Keratinocyte (primary cell): ENCODE data around the gene FANCD2. TPM values are rescaled to one million over a fixed set of nuclear protein-coding genes. Genes with fewer than 3 reads are reported as not detected.
"Not testable (repeated sequence)": the region's sequence is repeated elsewhere in the genome, so short reads cannot be mapped to it uniquely, and the experiment has no call there.

Experiments used
- DNase-seq: peaks from one replicate; pipeline ENCODE4 v3.0.0-alpha.2; 2011; ENCODE audit warnings: low read depth, missing footprints, low spot score
- FAIRE-seq: peaks from 2 replicates; lab custom pipeline; 2011; peaks lifted over from hg19 to GRCh38; lab: Jason Lieb, UNC
- H2AFZ ChIP-seq: 2 replicates; pipeline ENCODE4 v1.6.0; 2012; ENCODE audit warnings: low read length, control low read depth, inconsistent platforms; ENCODE audit not compliant: control insufficient read depth
- H3K27ac ChIP-seq: 2 replicates; pipeline ENCODE4 v1.5.1; 2011; ENCODE audit warnings: low read length; ENCODE audit not compliant: control insufficient read depth, insufficient read depth
- H3K27me3 ChIP-seq: 3 replicates; pipeline ENCODE4 v1.6.0; 2011; ENCODE audit warnings: low read length; ENCODE audit not compliant: control insufficient read depth, insufficient read depth; ENCODE audit errors: extremely low read depth
- H3K36me3 ChIP-seq, 2 experiments: 2 replicates in 1 of 2; 3 replicates in 1 of 2; pipeline ENCODE4 v1.5.1; 2011; ENCODE audit warnings: low read length in 2 of 2, mild to moderate bottlenecking in 1 of 2; ENCODE audit not compliant: control insufficient read depth in 2 of 2, insufficient read depth in 2 of 2; ENCODE audit errors: extremely low read depth in 1 of 2
- H3K4me1 ChIP-seq: 3 replicates; pipeline ENCODE4 v1.5.1; 2011; ENCODE audit warnings: low read length; ENCODE audit not compliant: control insufficient read depth, insufficient read depth; ENCODE audit errors: extremely low read depth
- H3K4me2 ChIP-seq: 3 replicates; pipeline ENCODE4 v1.6.0; 2011; ENCODE audit warnings: low read depth, low read length; ENCODE audit not compliant: control insufficient read depth, insufficient read depth; ENCODE audit errors: extremely low read depth
- H3K4me3 ChIP-seq, 3 experiments: fragments of 200-600 bp in 1 of 3; sonication (generic) in 1 of 3; 2 replicates in 2 of 3; 3 replicates in 1 of 3; pipeline ENCODE4 v1.5.1; 2011 to 2016; ENCODE audit warnings: low read length in 3 of 3, mild to moderate bottlenecking in 3 of 3, control low read depth in 2 of 3, inconsistent platforms in 1 of 3, low read depth in 1 of 3, mixed read lengths in 1 of 3, mixed run types in 1 of 3, moderate library complexity in 1 of 3; ENCODE audit not compliant: control insufficient read depth in 2 of 3, insufficient read depth in 2 of 3; ENCODE audit errors: extremely low read depth in 1 of 3
- H3K79me2 ChIP-seq: 2 replicates; pipeline ENCODE4 v1.6.0; 2012; ENCODE audit warnings: low read length; ENCODE audit not compliant: control insufficient read depth, insufficient read depth
- H3K9ac ChIP-seq: 3 replicates; pipeline ENCODE4 v1.6.0; 2011; ENCODE audit warnings: low read length; ENCODE audit not compliant: control insufficient read depth, insufficient read depth; ENCODE audit errors: extremely low read depth
- H3K9me1 ChIP-seq: 3 replicates; pipeline ENCODE4 v1.6.0; 2011; ENCODE audit warnings: low read length; ENCODE audit not compliant: control insufficient read depth, insufficient read depth; ENCODE audit errors: extremely low read depth
- H3K9me3 ChIP-seq: 2 replicates; pipeline ENCODE4 v1.5.1; 2012; ENCODE audit warnings: low read depth, low read length; ENCODE audit not compliant: control insufficient read depth
- H4K20me1 ChIP-seq: 3 replicates; pipeline ENCODE4 v1.6.0; 2011; ENCODE audit warnings: low read length; ENCODE audit not compliant: control insufficient read depth, insufficient read depth; ENCODE audit errors: extremely low read depth
- EZH2 ChIP-seq: IDR thresholded peaks from one replicate; pipeline ENCODE4 v1.6.1; 2012; ENCODE audit warnings: inconsistent platforms, mild to moderate bottlenecking, low read length, moderate library complexity
- dilution Hi-C: fragments of 300-500 bp; cut with MboI; formaldehyde crosslinking; loops from one replicate; pipeline ENCODE4 v1.7.0; 2020; ENCODE audit warnings: low sequenced_read_pairs; ENCODE audit not compliant: extremely low pct_ligation_motif_present
- polyA plus RNA-seq, 5 experiments: library from polyadenylated mRNA; depleted of rRNA in 3 of 5; stranded (reverse) in 3 of 5; stranded (forward) in 1 of 5; unstranded in 1 of 5; fragments of >200 nt; gene quantifications; 1 replicate in 1 of 5; 2 replicates in 3 of 5; 3 replicates in 1 of 5; pipeline versions ENCODE4 v1.2.1 to v1.2.3, GENCODE V29; 2011 to 2012; ENCODE audit warnings: missing spikeins in 2 of 5, low read depth in 1 of 5, low replicate concordance in 1 of 5
- TF ChIP-seq, protein P1 (sequence below), 3 experiments: IDR thresholded peaks in 1 of 3; conservative IDR thresholded peaks in 1 of 3; optimal IDR thresholded peaks in 1 of 3; 2 replicates in 2 of 3; 3 replicates in 1 of 3; pipeline versions ENCODE3 to v1.5.1; 2011; ENCODE audit warnings: low read length in 3 of 3, mild to moderate bottlenecking in 3 of 3, moderate library complexity in 2 of 3, control low read depth in 1 of 3, inconsistent platforms in 1 of 3; ENCODE audit not compliant: insufficient read depth in 2 of 3; ENCODE audit errors: extremely low read depth in 1 of 3

Gene FANCD2
- polyA plus RNA-seq, 1 donor (not counting 4 experiments of a cell fraction or from before 2014, with no cell fraction given) = 12.5 TPM

DNA sequence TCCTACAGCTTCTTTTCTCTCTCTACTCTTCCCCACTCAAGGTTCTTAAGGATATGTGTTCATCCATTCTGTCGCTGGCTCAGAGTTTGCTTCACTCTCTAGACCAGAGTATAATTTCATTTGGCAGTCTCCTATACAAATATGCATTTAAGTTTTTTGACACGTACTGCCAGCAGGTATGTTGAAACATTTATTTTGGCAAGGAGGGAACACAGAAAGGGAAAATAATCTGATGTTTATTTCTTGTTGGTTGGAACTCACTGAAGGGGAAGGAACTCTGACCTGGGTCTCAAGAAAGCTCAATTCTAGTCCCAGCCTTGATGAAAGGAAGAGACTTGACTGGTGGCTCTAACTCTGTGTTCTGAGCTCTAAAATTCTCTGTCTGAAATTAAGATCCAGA is 21.6 kb downstream of the FANCD2 start:
- no peak for FAIRE-seq
- no peaks in the 10 kb centered on the region for H4K20me1 ChIP-seq
- DNase-seq = no peak

DNA sequence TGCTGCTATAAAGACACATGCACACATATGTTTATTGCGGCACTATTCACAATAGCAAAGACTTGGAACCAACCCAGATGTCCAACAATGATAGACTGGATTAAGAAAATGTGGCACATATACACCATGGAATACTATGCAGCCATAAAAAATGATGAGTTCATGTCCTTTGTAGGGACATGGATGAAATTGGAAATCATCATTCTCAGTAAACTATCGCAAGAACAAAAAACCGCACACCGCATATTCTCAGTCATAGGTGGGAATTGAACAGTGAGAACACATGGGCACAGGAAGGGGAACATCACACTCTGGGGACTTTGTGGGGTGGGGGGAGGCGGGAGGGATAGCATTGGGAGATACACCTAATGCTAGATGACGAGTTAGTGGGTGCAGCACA is 26.8 kb downstream of the FANCD2 start:
- H3K4me3 ChIP-seq, FAIRE-seq, H3K4me1 ChIP-seq, H3K79me2 ChIP-seq, H3K27ac ChIP-seq, H3K27me3 ChIP-seq, H3K4me2 ChIP-seq, H3K9me3 ChIP-seq, H3K36me3 ChIP-seq, H2AFZ ChIP-seq, DNase-seq, dilution Hi-C loops, H4K20me1 ChIP-seq, H3K9me1 ChIP-seq, H3K9ac ChIP-seq: not testable (repeated sequence)

More for the DNA sequence above, 21.6 kb downstream of the FANCD2 start:
- Histone ChIP-seq H3K9me1 (no peaks in the 10 kb centered on the region), H3K4me2 (no peak overlapping the region), H3K27ac (no peak overlapping the region), H3K9ac (no peak overlapping the region), H3K27me3 (no peaks in the 10 kb centered on the region), H3K79me2 (no peaks in the 10 kb centered on the region), H3K4me3 (no peak overlapping the region), H3K9me3 (no peaks in the 10 kb centered on the region), H3K36me3 (peaks cover 0 to 6% of the 10 kb centered on the region in 2 experiments), H3K4me1 (no peaks in the 10 kb centered on the region), H2AFZ (no peak overlapping the region)
- dilution Hi-C loops = no loop called here
- no peak for TF ChIP-seq EZH2

DNA sequence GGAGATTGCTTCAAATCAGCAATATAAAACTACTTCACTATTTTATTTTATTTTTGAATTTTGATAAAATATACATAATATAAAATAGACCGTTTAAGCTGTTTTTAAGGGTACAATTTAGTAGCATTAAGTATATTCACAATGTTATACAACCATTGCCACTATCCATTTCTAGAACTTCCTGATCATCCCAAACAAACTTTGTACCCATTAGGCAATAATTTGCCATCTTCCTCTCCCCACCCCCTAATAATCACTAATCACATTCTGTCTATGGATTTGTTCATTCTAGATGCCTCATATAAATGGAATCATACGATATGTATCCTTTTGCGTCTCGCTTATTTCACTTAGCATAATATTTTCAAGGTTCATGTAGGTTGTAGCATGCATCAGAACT is 28.9 kb downstream of the FANCD2 start:
- no peak for DNase-seq
- Histone ChIP-seq H3K27ac (no peak overlapping the region), H3K4me2 (no peak overlapping the region), H3K4me1 (no peaks in the 10 kb centered on the region), H3K9ac (no peak overlapping the region), H3K4me3 (no peak overlapping the region), H3K9me3 (no peaks in the 10 kb centered on the region), H3K79me2 (no peaks in the 10 kb centered on the region), H3K9me1 (no peaks in the 10 kb centered on the region), H3K36me3 (no peaks in the 10 kb centered on the region), H2AFZ (no peak overlapping the region), H3K27me3 (no peaks in the 10 kb centered on the region), H4K20me1 (no peaks in the 10 kb centered on the region)
- FAIRE-seq = no peak
- TF ChIP-seq, protein P1, sequence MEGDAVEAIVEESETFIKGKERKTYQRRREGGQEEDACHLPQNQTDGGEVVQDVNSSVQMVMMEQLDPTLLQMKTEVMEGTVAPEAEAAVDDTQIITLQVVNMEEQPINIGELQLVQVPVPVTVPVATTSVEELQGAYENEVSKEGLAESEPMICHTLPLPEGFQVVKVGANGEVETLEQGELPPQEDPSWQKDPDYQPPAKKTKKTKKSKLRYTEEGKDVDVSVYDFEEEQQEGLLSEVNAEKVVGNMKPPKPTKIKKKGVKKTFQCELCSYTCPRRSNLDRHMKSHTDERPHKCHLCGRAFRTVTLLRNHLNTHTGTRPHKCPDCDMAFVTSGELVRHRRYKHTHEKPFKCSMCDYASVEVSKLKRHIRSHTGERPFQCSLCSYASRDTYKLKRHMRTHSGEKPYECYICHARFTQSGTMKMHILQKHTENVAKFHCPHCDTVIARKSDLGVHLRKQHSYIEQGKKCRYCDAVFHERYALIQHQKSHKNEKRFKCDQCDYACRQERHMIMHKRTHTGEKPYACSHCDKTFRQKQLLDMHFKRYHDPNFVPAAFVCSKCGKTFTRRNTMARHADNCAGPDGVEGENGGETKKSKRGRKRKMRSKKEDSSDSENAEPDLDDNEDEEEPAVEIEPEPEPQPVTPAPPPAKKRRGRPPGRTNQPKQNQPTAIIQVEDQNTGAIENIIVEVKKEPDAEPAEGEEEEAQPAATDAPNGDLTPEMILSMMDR (optimal IDR thresholded peaks at IDR 0.05 in 1 of 3, IDR thresholded peaks at IDR 0.05 in 1 of 3, conservative IDR thresholded peaks at IDR 0.05 in 1 of 3; ENCODE audit: extremely low read depth in 1 of 3, insufficient read depth in 2 of 3, low read length in 3 of 3) = no peak
- no peak for TF ChIP-seq EZH2
- dilution Hi-C loops = no loop called here

DNA sequence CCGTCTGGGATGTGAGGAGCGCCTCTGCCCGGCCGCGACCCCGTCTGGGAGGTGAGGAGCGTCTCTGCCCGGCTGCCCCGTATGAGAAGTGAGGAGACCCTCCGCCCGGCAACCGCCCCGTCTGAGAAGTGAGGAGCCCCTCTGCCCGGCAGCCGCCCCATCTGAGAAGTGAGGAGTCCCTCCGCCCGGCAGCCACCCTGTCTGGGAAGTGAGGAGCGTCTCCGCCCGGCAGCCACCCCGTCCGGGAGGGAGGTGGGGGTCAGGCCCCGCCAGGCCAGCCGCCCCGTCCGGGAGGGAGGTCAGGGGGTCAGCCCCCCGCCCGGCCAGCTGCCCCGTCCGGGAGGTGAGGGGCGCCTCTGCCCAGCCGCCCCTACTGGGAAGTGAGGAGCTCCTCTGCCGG is 43.8 kb downstream of the FANCD2 start:
- H3K4me1 ChIP-seq, FAIRE-seq, H2AFZ ChIP-seq, H3K4me2 ChIP-seq, H3K9me3 ChIP-seq, H3K9me1 ChIP-seq, H3K9ac ChIP-seq, H3K27me3 ChIP-seq, DNase-seq, H3K36me3 ChIP-seq, dilution Hi-C loops, H3K79me2 ChIP-seq, H4K20me1 ChIP-seq, H3K4me3 ChIP-seq, H3K27ac ChIP-seq: not testable (repeated sequence)
